Measurements from ENCODE around the gene MXRA8.

GRCh38 chr1:1324084-1324523 lies 34.3 kb downstream of the MXRA8 start:
- no peak for TF ChIP-seq REST (IDR thresholded peaks at IDR 0.05; ENCODE audit: insufficient read depth in 1 of 2, low read depth in 2 of 2, low read length in 2 of 2)
- no peak for TF ChIP-seq SIN3A (IDR thresholded peaks at IDR 0.05; ENCODE audit: borderline replicate concordance, insufficient read depth, low read length)
- TF ChIP-seq TAF1 (IDR thresholded peaks at IDR 0.05; ENCODE audit: borderline replicate concordance, insufficient read depth, low read length) = no peak
- no peak for TF ChIP-seq POLR2AphosphoS5 (IDR thresholded peaks at IDR 0.05; ENCODE audit: low read depth, low read length)
- TF ChIP-seq FOXP2 (optimal IDR thresholded peaks at IDR 0.05; ENCODE audit: borderline replicate concordance, extremely low read depth, extremely low read length, insufficient read depth) = no peak
